ENCODE measurements around the gene SMOC2. TPM values are rescaled to one million over a fixed set of nuclear protein-coding genes. Genes with fewer than 3 reads are reported as not detected.

SMOC2 gene
- total RNA-seq, 5 donors from 2014 or later (not counting 1 experiment from before 2014, with no cell fraction given): 0.06 to 0.20 (median 0.16) TPM; not detected in 2

DNA sequence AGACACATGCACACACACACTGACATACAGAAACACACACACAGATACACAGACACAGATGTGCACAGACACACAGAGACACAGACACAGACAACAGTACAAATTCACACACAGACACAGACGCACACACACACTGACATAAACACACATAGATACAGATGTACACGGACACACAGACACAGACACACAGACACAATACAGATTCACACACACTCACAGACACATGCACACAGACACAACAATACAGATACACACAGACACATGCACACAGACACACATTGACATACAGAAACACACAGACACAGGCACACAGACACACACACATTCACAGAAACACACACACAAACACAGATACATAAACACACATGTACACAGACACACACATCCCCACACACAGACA lies 183.6 kb downstream of the SMOC2 start:
- 87% methylated on average over 2 of the region's 2 CpGs for WGBS (ENCODE audit: insufficient coverage)
- no peak overlapping the region for H3K4me3 ChIP-seq (ENCODE audit: control insufficient read depth in 1 of 2, extremely low read depth in 1 of 2, low read length in 1 of 2)
- POLR2A ChIA-PET: no interaction called here
- Mint-ChIP-seq H3K27me3 (peaks cover 0 to 10% of the 10 kb centered on the region in 2 donors), H3K36me3 (no peaks in the 10 kb centered on the region), H3K4me3 (no peak overlapping the region), H3K9me3 (peaks cover 5 to 8% (median 7%) of the 10 kb centered on the region in 3 donors), H3K27ac (no peak overlapping the region), H3K4me1 (peaks cover 0 to 10% (median 6%) of the 10 kb centered on the region in 3 donors)
- ATAC-seq (replicated peaks in 1 of 4) (no peak), DNase-seq (no peak)
- peaks cover 0 to 5% of the 10 kb centered on the region in 2 experiments for H3K27me3 ChIP-seq (replicated peaks in 1 of 2; ENCODE audit: control insufficient read depth in 2 of 2, extremely low read depth in 1 of 2, insufficient read depth in 2 of 2, low read length in 1 of 2)
- no peaks in the 10 kb centered on the region for H3K4me1 ChIP-seq (ENCODE audit: control insufficient read depth in 1 of 2, extremely low read depth in 1 of 2, insufficient read depth in 2 of 2, low read length in 2 of 2)
- no peaks in the 10 kb centered on the region for H3K9me3 ChIP-seq
- H3K36me3 ChIP-seq (ENCODE audit: control insufficient read depth in 2 of 2, extremely low read depth in 1 of 2, insufficient read depth in 1 of 2, low read length in 1 of 2): no peaks in the 10 kb centered on the region
- CTCF ChIA-PET: no interaction called here
- H3K27ac ChIP-seq (ENCODE audit: low read length): no peak overlapping the region

DNA sequence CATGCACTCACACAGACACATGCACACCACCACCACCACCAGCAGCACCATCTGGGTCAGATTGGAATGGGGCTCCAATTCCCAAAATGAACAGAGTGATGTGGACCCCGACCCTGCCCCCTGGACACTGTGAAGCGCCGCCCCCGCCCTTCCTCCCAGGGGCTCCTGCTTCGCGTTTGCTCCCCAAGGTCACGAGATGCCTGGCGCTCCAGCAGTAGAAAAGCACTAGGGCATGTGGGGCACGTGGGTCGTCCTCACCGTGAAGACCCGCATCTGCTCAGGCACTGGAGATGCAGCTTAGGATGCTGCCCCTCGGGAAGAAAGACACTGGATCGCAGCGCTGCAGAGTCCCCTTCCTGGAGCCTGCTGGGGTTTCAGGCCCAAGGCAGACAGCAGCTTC lies 184.0 kb downstream of the SMOC2 start:
- Histone ChIP-seq H3K9me3 (no peaks in the 10 kb centered on the region), H3K27me3 (replicated peaks in 1 of 2; ENCODE audit: control insufficient read depth in 2 of 2, extremely low read depth in 1 of 2, insufficient read depth in 2 of 2, low read length in 1 of 2) (peaks cover 0 to 5% of the 10 kb centered on the region in 2 experiments), H3K27ac (ENCODE audit: low read length) (no peak overlapping the region), H3K4me3 (ENCODE audit: control insufficient read depth in 1 of 2, extremely low read depth in 1 of 2, low read length in 1 of 2) (no peak overlapping the region), H3K4me1 (ENCODE audit: control insufficient read depth in 1 of 2, extremely low read depth in 1 of 2, insufficient read depth in 2 of 2, low read length in 2 of 2) (no peaks in the 10 kb centered on the region), H3K36me3 (ENCODE audit: control insufficient read depth in 2 of 2, extremely low read depth in 1 of 2, insufficient read depth in 1 of 2, low read length in 1 of 2) (no peaks in the 10 kb centered on the region)
- Mint-ChIP-seq H3K27ac (no peak overlapping the region), H3K4me1 (peaks cover 0 to 6% (median 2%) of the 10 kb centered on the region in 3 donors), H3K4me3 (no peak overlapping the region), H3K36me3 (no peaks in the 10 kb centered on the region), H3K27me3 (peaks cover 0 to 9% of the 10 kb centered on the region in 2 donors), H3K9me3 (peaks cover 5 to 8% (median 7%) of the 10 kb centered on the region in 3 donors)
- no peak for DNase-seq
- WGBS (ENCODE audit: insufficient coverage): 91% methylated on average over 15 of the region's 15 CpGs
- POLR2A ChIA-PET: no interaction called here
- CTCF ChIA-PET: no interaction called here
- ATAC-seq (replicated peaks in 1 of 4): no peak

DNA sequence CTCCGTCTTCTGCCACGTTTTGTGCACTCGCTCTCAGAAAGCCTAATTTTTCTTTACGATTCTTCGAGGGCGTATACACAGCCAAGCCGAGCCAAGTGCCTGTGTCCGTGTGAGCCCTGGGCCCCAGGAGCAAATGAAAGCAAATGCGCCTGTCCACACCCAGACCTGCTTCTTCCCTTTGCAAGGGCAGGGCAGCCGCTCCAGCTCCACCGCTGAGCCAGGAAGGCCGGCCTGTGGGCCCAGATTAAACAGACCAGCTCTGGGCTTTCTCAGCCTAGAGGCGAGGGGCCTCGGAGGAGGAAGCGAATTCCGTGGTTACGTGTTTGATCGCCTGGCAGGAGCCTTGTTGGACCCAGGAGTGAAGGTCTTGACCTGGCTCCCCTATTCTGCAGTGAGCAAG lies 184.6 kb downstream of the SMOC2 start:
- H3K27ac ChIP-seq (ENCODE audit: low read length): no peak overlapping the region
- Mint-ChIP-seq H3K36me3 (no peaks in the 10 kb centered on the region), H3K27me3 (peaks cover 0 to 6% of the 10 kb centered on the region in 2 donors), H3K4me1 (no peaks in the 10 kb centered on the region), H3K9me3 (peaks cover 5 to 8% (median 7%) of the 10 kb centered on the region in 3 donors), H3K4me3 (no peak overlapping the region), H3K27ac (no peak overlapping the region)
- H3K36me3 ChIP-seq (ENCODE audit: control insufficient read depth in 2 of 2, extremely low read depth in 1 of 2, insufficient read depth in 1 of 2, low read length in 1 of 2): no peaks in the 10 kb centered on the region
- no peak overlapping the region for H3K4me3 ChIP-seq (ENCODE audit: control insufficient read depth in 1 of 2, extremely low read depth in 1 of 2, low read length in 1 of 2)
- DNase-seq: no peak
- peaks cover 0 to 5% of the 10 kb centered on the region in 2 experiments for H3K27me3 ChIP-seq (replicated peaks in 1 of 2; ENCODE audit: control insufficient read depth in 2 of 2, extremely low read depth in 1 of 2, insufficient read depth in 2 of 2, low read length in 1 of 2)
- CTCF ChIA-PET: no interaction called here
- ATAC-seq (replicated peaks in 1 of 4): no peak
- WGBS (ENCODE audit: insufficient coverage): 82% methylated on average over 18 of the region's 18 CpGs
- POLR2A ChIA-PET: no interaction called here
- no peaks in the 10 kb centered on the region for H3K9me3 ChIP-seq
- H3K4me1 ChIP-seq (ENCODE audit: control insufficient read depth in 1 of 2, extremely low read depth in 1 of 2, insufficient read depth in 2 of 2, low read length in 2 of 2): no peaks in the 10 kb centered on the region

DNA sequence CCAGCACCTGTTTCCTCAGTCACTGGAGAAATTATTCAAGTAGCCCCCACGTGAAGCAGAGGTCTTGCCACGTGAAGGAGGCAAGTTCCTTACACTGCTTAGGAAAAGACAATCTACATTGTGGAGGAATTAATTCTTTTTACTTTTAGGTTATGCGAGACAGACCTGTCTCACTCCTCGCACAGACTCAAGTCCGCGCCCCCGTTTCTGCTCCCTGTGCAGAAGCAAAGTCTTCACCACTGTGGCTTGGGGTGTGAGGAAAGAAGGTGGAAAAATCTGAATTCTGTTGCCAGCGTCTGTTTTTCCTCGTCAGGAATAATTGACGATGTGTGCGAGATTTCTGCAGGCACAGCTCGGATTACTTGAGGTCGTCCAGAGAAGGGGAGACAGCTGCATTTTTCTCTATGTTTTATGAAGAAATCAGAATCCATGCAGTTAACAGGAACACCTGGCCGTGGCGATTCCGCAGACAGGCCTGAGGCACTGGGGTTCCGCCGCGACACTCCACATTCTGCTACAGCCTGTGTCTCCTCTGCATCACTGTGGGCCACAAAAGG lies 185.1 kb downstream of the SMOC2 start:
- Mint-ChIP-seq H3K4me1 (no peaks in the 10 kb centered on the region), H3K4me3 (no peak overlapping the region), H3K27ac (no peak overlapping the region), H3K27me3 (peaks cover 0 to 5% of the 10 kb centered on the region in 2 donors), H3K9me3 (peaks cover 5 to 6% (median 6%) of the 10 kb centered on the region in 3 donors), H3K36me3 (no peaks in the 10 kb centered on the region)
- Histone ChIP-seq H3K36me3 (ENCODE audit: control insufficient read depth in 2 of 2, extremely low read depth in 1 of 2, insufficient read depth in 1 of 2, low read length in 1 of 2) (no peaks in the 10 kb centered on the region), H3K27ac (ENCODE audit: low read length) (no peak overlapping the region), H3K4me3 (ENCODE audit: control insufficient read depth in 1 of 2, extremely low read depth in 1 of 2, low read length in 1 of 2) (no peak overlapping the region), H3K4me1 (ENCODE audit: control insufficient read depth in 1 of 2, extremely low read depth in 1 of 2, insufficient read depth in 2 of 2, low read length in 2 of 2) (no peaks in the 10 kb centered on the region), H3K9me3 (no peaks in the 10 kb centered on the region), H3K27me3 (replicated peaks in 1 of 2; ENCODE audit: control insufficient read depth in 2 of 2, extremely low read depth in 1 of 2, insufficient read depth in 2 of 2, low read length in 1 of 2) (peaks cover 0 to 5% of the 10 kb centered on the region in 2 experiments)
- no peak for ATAC-seq (replicated peaks in 1 of 4)
- CTCF ChIA-PET: no interaction called here
- POLR2A ChIA-PET: no interaction called here
- DNase-seq: no peak
- 94% methylated on average over 17 of the region's 19 CpGs for WGBS (ENCODE audit: insufficient coverage)

DNA sequence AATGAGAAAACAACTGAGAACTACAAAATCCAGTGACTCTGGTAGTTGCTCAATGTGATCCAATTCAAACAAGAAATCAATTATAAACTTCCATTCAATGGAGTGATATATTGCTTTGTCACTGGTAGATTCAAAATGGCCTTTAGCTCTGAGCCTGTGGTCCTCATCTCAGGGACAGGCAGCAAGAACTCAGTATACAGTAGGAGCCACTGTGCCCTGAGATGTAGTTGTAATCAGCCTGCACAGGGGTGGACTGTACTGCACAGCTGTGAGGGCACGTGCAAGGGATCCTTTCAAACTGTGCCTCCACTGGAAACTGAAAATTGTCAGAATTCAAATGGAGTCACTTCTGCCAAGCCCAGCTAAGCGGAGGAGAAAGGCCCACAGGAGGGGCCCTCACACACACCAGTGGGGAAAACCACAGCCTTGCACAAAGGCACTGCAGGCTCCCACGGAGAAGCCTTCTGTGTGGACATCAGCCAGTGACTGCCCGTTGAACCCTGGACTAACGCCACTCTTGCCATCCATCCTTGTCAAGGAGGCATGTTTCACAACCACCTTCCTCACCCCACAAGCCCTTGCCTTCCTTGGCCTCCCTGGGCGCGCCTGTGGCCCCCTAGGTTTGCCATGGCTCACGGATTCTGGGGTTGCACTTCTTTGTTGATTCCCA lies 186.7 kb downstream of the SMOC2 start:
- Mint-ChIP-seq H3K4me1 (no peaks in the 10 kb centered on the region), H3K27me3 (no peaks in the 10 kb centered on the region), H3K27ac (no peak overlapping the region), H3K4me3 (no peak overlapping the region), H3K9me3 (no peaks in the 10 kb centered on the region), H3K36me3 (no peaks in the 10 kb centered on the region)
- no peaks in the 10 kb centered on the region for H3K9me3 ChIP-seq
- peaks cover 0 to 5% of the 10 kb centered on the region in 2 experiments for H3K27me3 ChIP-seq (replicated peaks in 1 of 2; ENCODE audit: control insufficient read depth in 2 of 2, extremely low read depth in 1 of 2, insufficient read depth in 2 of 2, low read length in 1 of 2)
- H3K4me1 ChIP-seq (ENCODE audit: control insufficient read depth in 1 of 2, extremely low read depth in 1 of 2, insufficient read depth in 2 of 2, low read length in 2 of 2): no peaks in the 10 kb centered on the region
- POLR2A ChIA-PET: no interaction called here
- no peak for DNase-seq
- CTCF ChIA-PET: no interaction called here
- H3K36me3 ChIP-seq (ENCODE audit: control insufficient read depth in 2 of 2, extremely low read depth in 1 of 2, insufficient read depth in 1 of 2, low read length in 1 of 2): no peaks in the 10 kb centered on the region
- no peak for ATAC-seq (replicated peaks in 1 of 4)
- no peak overlapping the region for H3K4me3 ChIP-seq (ENCODE audit: control insufficient read depth in 1 of 2, extremely low read depth in 1 of 2, low read length in 1 of 2)
- H3K27ac ChIP-seq (ENCODE audit: low read length): no peak overlapping the region
- 80% methylated on average over 8 of the region's 8 CpGs for WGBS (ENCODE audit: insufficient coverage)

GRCh38 chr6:168628176-168628553 lies 187.2 kb downstream of the SMOC2 start:
- ChIA-PET POLR2A (no interaction called here), CTCF (no interaction called here)
- WGBS (ENCODE audit: insufficient coverage): no CpG with 5 or more reads among the region's 6 CpGs
- no peak overlapping the region for H3K27ac ChIP-seq (ENCODE audit: low read length)
- no peaks in the 10 kb centered on the region for H3K9me3 Mint-ChIP-seq
- no peaks in the 10 kb centered on the region for H3K36me3 ChIP-seq (ENCODE audit: control insufficient read depth in 2 of 2, extremely low read depth in 1 of 2, insufficient read depth in 1 of 2, low read length in 1 of 2)
- no peak overlapping the region for H3K4me3 ChIP-seq (ENCODE audit: control insufficient read depth in 1 of 2, extremely low read depth in 1 of 2, low read length in 1 of 2)
- no peak for DNase-seq
- H3K4me3 Mint-ChIP-seq: no peak overlapping the region
- H3K9me3 ChIP-seq: no peaks in the 10 kb centered on the region
- no peak for ATAC-seq (replicated peaks in 1 of 4)
- no peaks in the 10 kb centered on the region for H3K27me3 Mint-ChIP-seq
- H3K27ac Mint-ChIP-seq: no peak overlapping the region
- H3K27me3 ChIP-seq (replicated peaks in 1 of 2; ENCODE audit: control insufficient read depth in 2 of 2, extremely low read depth in 1 of 2, insufficient read depth in 2 of 2, low read length in 1 of 2): peaks cover 0 to 5% of the 10 kb centered on the region in 2 experiments
- H3K36me3 Mint-ChIP-seq: no peaks in the 10 kb centered on the region
- no peaks in the 10 kb centered on the region for H3K4me1 Mint-ChIP-seq
- no peaks in the 10 kb centered on the region for H3K4me1 ChIP-seq (ENCODE audit: control insufficient read depth in 1 of 2, extremely low read depth in 1 of 2, insufficient read depth in 2 of 2, low read length in 2 of 2)

Data from T-cell (primary cell).